GM10266 (cell line): ENCODE measurements around the gene FRAT1.
"Not testable (repeated sequence)": the region's sequence is repeated elsewhere in the genome, so short reads cannot be mapped to it uniquely, and the experiment has no call there.

ENCODE experiments used
- DNase-seq: peaks from one replicate; pipeline ENCODE4 v3.0.0; 2012; ENCODE audit errors: extremely low spot score
- CTCF ChIP-seq: IDR thresholded peaks from 2 replicates; pipeline ENCODE4 v1.5.1; 2012; ENCODE audit warnings: mild to moderate bottlenecking, low read depth; ENCODE audit not compliant: control insufficient read depth, insufficient read depth; ENCODE audit errors: missing control alignments

Gene FRAT1

GRCh38 chr10:97280783-97281182 lies 38.3 kb upstream of the FRAT1 start:
- TF ChIP-seq CTCF = no peak
- DNase-seq = no peak

GRCh38 chr10:97290076-97290475 lies 29.0 kb upstream of the FRAT1 start:
- DNase-seq = not testable (repeated sequence)

- not testable (repeated sequence) for DNase-seq
Measured at GRCh38 chr10:97290576-97291356, 28.3 kb upstream of the FRAT1 start.

GRCh38 chr10:97291357-97292096 lies 27.5 kb upstream of the FRAT1 start:
- no peak for TF ChIP-seq CTCF
- DNase-seq = no peak

- TF ChIP-seq CTCF = peak; percentile 17
Measured at GRCh38 chr10:97292097-97292861, 26.8 kb upstream of the FRAT1 start, which contains the start of gene ARHGAP19. Gene ARHGAP19, minus strand, starts transcription at chr10:97292637. Its CDS starts 10 bp downstream, at chr10:97292627.

GRCh38 chr10:97292862-97293198 lies 26.2 kb upstream of the FRAT1 start:
- DNase-seq = no peak
- no peak for TF ChIP-seq CTCF

More at GRCh38 chr10:97292097-97292861, 26.8 kb upstream of the FRAT1 start, which contains the start of gene ARHGAP19:
- peak; percentile 94 for DNase-seq

- TF ChIP-seq CTCF = no peak
- no peak for DNase-seq
Measured at GRCh38 chr10:97297556-97298222, 21.4 kb upstream of the FRAT1 start.
